Lung (tissue), 12 donors: ENCODE measurements around the gene PARVB. TPM values are rescaled to one million over a fixed set of nuclear protein-coding genes. Genes with fewer than 3 reads are reported as not detected.

Experiments
- ATAC-seq: fragments of 200-7000 bp; cut with Tn5 transposase; one replicate; pipeline ENCODE4 v1.9.1; 2020; ENCODE audit warnings: moderate number of reproducible peaks; ENCODE audit not compliant: insufficient read depth, low FRiP score
- DNase-seq, 3 donors: peaks; one replicate each; pipeline ENCODE4 v3.0.0-alpha.2; 2013 to 2017
- H3K27ac ChIP-seq, 2 donors: one replicate each; pipeline ENCODE4 v1.5.1; 2013; ENCODE audit warnings: mild to moderate bottlenecking in 2 of 2, moderate library complexity in 2 of 2, control low read depth in 1 of 2, inconsistent platforms in 1 of 2, low read depth in 1 of 2, low read length in 1 of 2
- H3K27me3 ChIP-seq, 3 donors: one replicate each; pipeline ENCODE4 v1.5.1; 2013; ENCODE audit warnings: low read length in 2 of 3; ENCODE audit not compliant: control insufficient read depth in 3 of 3, insufficient read depth in 3 of 3
- H3K36me3 ChIP-seq, 4 donors: one replicate each; pipeline ENCODE4 v1.5.1; 2013; ENCODE audit warnings: low read length in 4 of 4, mild to moderate bottlenecking in 1 of 4, moderate library complexity in 1 of 4; ENCODE audit not compliant: control insufficient read depth in 4 of 4, insufficient read depth in 4 of 4
- H3K4me1 ChIP-seq, 5 donors: one replicate each; pipeline ENCODE4 v1.5.1; 2013; ENCODE audit warnings: low read length in 5 of 5, mild to moderate bottlenecking in 2 of 5, moderate library complexity in 1 of 5; ENCODE audit not compliant: control insufficient read depth in 5 of 5, insufficient read depth in 5 of 5
- H3K4me3 ChIP-seq: one replicate; pipeline ENCODE4 v1.5.1; 2013; ENCODE audit warnings: mild to moderate bottlenecking, control low read depth, moderate library complexity
- H3K9ac ChIP-seq, 2 donors: one replicate each; pipeline ENCODE4 v1.5.1; 2013; ENCODE audit warnings: low read length in 2 of 2, control low read depth in 1 of 2; ENCODE audit not compliant: insufficient read depth in 1 of 2
- H3K9me3 ChIP-seq, 4 donors: one replicate each; pipeline ENCODE4 v1.5.1; 2013; ENCODE audit warnings: low read length in 3 of 4, mild to moderate bottlenecking in 1 of 4, moderate library complexity in 1 of 4; ENCODE audit not compliant: control insufficient read depth in 4 of 4, insufficient read depth in 3 of 4
- CTCF ChIP-seq: IDR thresholded peaks from 2 replicates; pipeline ENCODE4 v1.5.1; 2012; ENCODE audit warnings: mild to moderate bottlenecking; ENCODE audit errors: control extremely low read depth, extremely low read depth
- WGBS, 2 donors: extraction: QIAGEN DNeasy Blood & Tissue Kit; methylation state at CpG; one replicate each; pipeline ENCODE4 v1.1.7; 2013; 5-methylcytosine and 5-hydroxymethylcytosine counted together
- polyA plus RNA-seq, 2 donors: library from polyadenylated mRNA; stranded (reverse); fragments of 200-250 nt; gene quantifications; one replicate each; pipeline ENCODE4 v1.2.1, GENCODE V29; 2013
- total RNA-seq, 2 donors: library from RNA; depleted of rRNA in 1 of 2; stranded (reverse); fragments of >200 nt in 1 of 2; gene quantifications; one replicate each; pipeline ENCODE4 v1.2.1, GENCODE V29; 2014 to 2021
- donor health status: control.
- donor health status: control.
- donor health status: Bipolar disorder and iron deficiency.
- donor health status: healthy.
- donor health status: DM: yes; HTN: yes; CAD: no.

Gene PARVB
- total and polyA plus RNA-seq, 4 donors = 16.9 to 64.2 (median 49.7) TPM

DNA sequence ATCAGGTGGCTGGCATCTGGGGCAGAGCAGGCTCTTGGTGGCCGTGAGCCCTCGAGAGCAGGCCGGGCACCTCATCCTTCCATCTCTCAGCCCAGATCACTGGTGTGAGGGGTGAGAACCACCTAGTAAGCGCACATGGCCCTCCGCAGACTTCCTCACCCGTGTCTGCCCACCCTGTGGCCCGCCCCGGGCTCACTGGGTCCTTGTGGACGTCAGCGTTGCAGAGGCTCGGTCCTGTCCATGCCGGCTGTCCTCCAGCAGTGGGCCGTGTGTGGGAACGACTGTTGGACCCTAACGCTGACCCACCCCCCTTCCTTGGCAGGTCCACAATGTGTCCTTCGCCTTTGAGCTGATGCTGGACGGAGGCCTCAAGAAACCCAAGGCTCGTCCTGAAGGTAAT lies 139.4 kb downstream of the PARVB start:
- no peaks in the 10 kb centered on the region for H3K27me3 ChIP-seq
- peaks cover 0 to 43% (median under 1%) of the 10 kb centered on the region in 4 donors for H3K36me3 ChIP-seq
- H3K9ac ChIP-seq = no peak overlapping the region
- ATAC-seq (no peak), DNase-seq (no peak)
- TF ChIP-seq CTCF = no peak
- WGBS, 2 donors = 89 to 90% methylated on average over 18 of the region's 18 CpGs
- no peak overlapping the region for H3K4me3 ChIP-seq
- H3K4me1 ChIP-seq = peaks cover 0 to 20% (median 0%) of the 10 kb centered on the region in 5 donors
- no peak overlapping the region for H3K27ac ChIP-seq
- no peaks in the 10 kb centered on the region for H3K9me3 ChIP-seq

GRCh38 chr22:44164031-44164430 lies 139.9 kb downstream of the PARVB start:
- no peak for ATAC-seq
- WGBS, 2 donors = 71 to 84% methylated on average over 11 of the region's 11 CpGs

DNA sequence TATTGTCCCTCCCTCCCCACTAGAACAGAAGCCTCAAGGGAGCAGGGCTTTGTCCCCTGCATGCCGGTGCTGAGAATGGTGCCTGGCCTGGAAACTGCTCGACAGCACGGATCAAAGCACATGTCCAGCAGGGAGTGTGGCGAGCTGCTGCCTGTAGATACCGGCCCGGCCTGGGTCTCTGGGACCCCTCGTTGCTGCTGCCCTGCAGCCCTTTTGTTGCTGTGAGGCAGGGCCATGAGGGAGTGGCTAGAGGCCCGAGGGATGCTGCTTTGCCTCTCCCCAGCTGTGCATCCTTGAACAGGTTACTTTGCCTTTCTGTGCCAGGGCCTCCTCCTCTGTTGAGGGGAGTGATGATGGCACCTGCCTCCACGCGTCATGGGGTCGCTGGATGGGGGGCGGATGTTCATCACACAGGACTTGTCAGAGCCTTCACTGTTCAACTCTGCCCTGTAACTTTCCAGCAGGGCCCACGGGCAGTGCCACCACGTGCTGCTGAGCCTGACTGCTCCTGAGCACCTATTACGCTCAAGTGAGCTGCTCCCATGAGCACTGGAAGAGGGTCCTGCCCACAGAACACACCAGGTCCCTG lies 141.3 kb downstream of the PARVB start:
- Histone ChIP-seq H3K4me3 (no peak overlapping the region), H3K27ac (no peak overlapping the region), H3K4me1 (peaks cover 0 to 8% (median 0%) of the 10 kb centered on the region in 5 donors), H3K36me3 (peaks cover 0 to 40% (median 2%) of the 10 kb centered on the region in 4 donors), H3K9ac (no peak overlapping the region), H3K27me3 (no peaks in the 10 kb centered on the region), H3K9me3 (no peaks in the 10 kb centered on the region)
- TF ChIP-seq CTCF = no peak
- 95 to 96% methylated on average over 15 of the region's 15 CpGs for WGBS, 2 donors
- DNase-seq (no peak), ATAC-seq (no peak)

More at GRCh38 chr22:44164031-44164430, 139.9 kb downstream of the PARVB start:
- no peak overlapping the region for H3K9ac ChIP-seq
- DNase-seq = peak in 2 of 3 donors; percentile 36 to 52
- H3K4me3 ChIP-seq = no peak overlapping the region
- H3K9me3 ChIP-seq = no peaks in the 10 kb centered on the region
- H3K36me3 ChIP-seq = peaks cover 0 to 43% (median 2%) of the 10 kb centered on the region in 4 donors
- H3K27ac ChIP-seq = no peak overlapping the region
- H3K4me1 ChIP-seq = peaks cover 0 to 15% (median 0%) of the 10 kb centered on the region in 5 donors
- no peak for TF ChIP-seq CTCF
- no peaks in the 10 kb centered on the region for H3K27me3 ChIP-seq
